ENCODE measurements around the gene C2CD4D. TPM values are rescaled to one million over a fixed set of nuclear protein-coding genes. Genes with fewer than 3 reads are reported as not detected.

Gene C2CD4D
- total RNA-seq, 1 experiment from 2014 or later = 0.23 TPM

- TF ChIP-seq CTCF (IDR thresholded peaks at IDR 0.05; ENCODE audit: insufficient read depth in 1 of 2, low read depth in 1 of 2, low read length in 1 of 2, severe bottlenecking in 1 of 2, unreplicated experiment in 1 of 2) = no peak
- POLR2A ChIA-PET = no interaction called here
- Mint-ChIP-seq H3K36me3 (ENCODE audit: insufficient read depth, unreplicated experiment) (no peaks in the 10 kb centered on the region), H3K27me3 (ENCODE audit: insufficient read depth, unreplicated experiment) (peaks cover 10% of the 10 kb centered on the region), H3K27ac (ENCODE audit: unreplicated experiment) (no peak overlapping the region), H3K4me3 (ENCODE audit: unreplicated experiment) (no peak overlapping the region), H3K4me1 (ENCODE audit: low read depth, unreplicated experiment) (peaks cover 10% of the 10 kb centered on the region), H3K9me3 (ENCODE audit: unreplicated experiment) (no peaks in the 10 kb centered on the region)
- H3K27me3 ChIP-seq (replicated peaks; ENCODE audit: control insufficient read depth, insufficient read depth, low read length) = no peaks in the 10 kb centered on the region; the same call in 1 of the 2 replicates
- intact Hi-C loops (cut with micrococcal nuclease; ENCODE audit: unreplicated experiment) = no loop called here
- CTCF ChIA-PET = interaction anchor here (0.6 to 1.0 kb wide), 3 partner anchors 25 to 116 kb away, joined by 3 read pairs; no protein-coding TSS in a partner anchor
- no peaks in the 10 kb centered on the region for H3K4me1 ChIP-seq
- DNase-seq = no peak
- no TSS peak for BruUV-seq (replicated peaks)
- no peak overlapping the region for H3K4me3 ChIP-seq (ENCODE audit: low read depth, low read length)
- no peaks in the 10 kb centered on the region for H3K36me3 ChIP-seq (ENCODE audit: control insufficient read depth, insufficient read depth, low read length)
- H3K9me3 ChIP-seq = no peaks in the 10 kb centered on the region
Measured at GRCh38 chr1:151811181-151811580, 28.4 kb downstream of the C2CD4D start.

- POLR2A ChIA-PET = no interaction called here
- CTCF ChIA-PET = no interaction called here
- intact Hi-C loops (cut with micrococcal nuclease; ENCODE audit: unreplicated experiment) = no loop called here
Measured at GRCh38 chr1:151809985-151810556, 29.5 kb downstream of the C2CD4D start.

GRCh38 chr1:151809290-151809984, 30.2 kb downstream of the C2CD4D start:
- Histone ChIP-seq H3K4me1 (no peaks in the 10 kb centered on the region), H3K9me3 (no peaks in the 10 kb centered on the region), H3K36me3 (ENCODE audit: control insufficient read depth, insufficient read depth, low read length) (no peaks in the 10 kb centered on the region), H3K4me3 (ENCODE audit: low read depth, low read length) (no peak overlapping the region), H3K27me3 (replicated peaks; ENCODE audit: control insufficient read depth, insufficient read depth, low read length) (no peaks in the 10 kb centered on the region; the same call in none of the 2 replicates)
- ChIA-PET CTCF (no interaction called here), POLR2A (no interaction called here)
- H3K4me3 Mint-ChIP-seq (ENCODE audit: unreplicated experiment) = no peak overlapping the region
- no peaks in the 10 kb centered on the region for H3K36me3 Mint-ChIP-seq (ENCODE audit: insufficient read depth, unreplicated experiment)
- no peaks in the 10 kb centered on the region for H3K9me3 Mint-ChIP-seq (ENCODE audit: unreplicated experiment)
- peaks cover 10% of the 10 kb centered on the region for H3K4me1 Mint-ChIP-seq (ENCODE audit: low read depth, unreplicated experiment)
- BruUV-seq (replicated peaks) = no TSS peak
- intact Hi-C loops (cut with micrococcal nuclease; ENCODE audit: unreplicated experiment) = no loop called here
- TF ChIP-seq CTCF (IDR thresholded peaks at IDR 0.05; ENCODE audit: insufficient read depth in 1 of 2, low read depth in 1 of 2, low read length in 1 of 2, severe bottlenecking in 1 of 2, unreplicated experiment in 1 of 2) = no peak
- H3K27ac Mint-ChIP-seq (ENCODE audit: unreplicated experiment) = peak overlapping the region; percentile 8
- no peak for DNase-seq
- H3K27me3 Mint-ChIP-seq (ENCODE audit: insufficient read depth, unreplicated experiment) = peaks cover 12% of the 10 kb centered on the region

More at GRCh38 chr1:151809985-151810556, 29.5 kb downstream of the C2CD4D start:
- Mint-ChIP-seq H3K27ac (ENCODE audit: unreplicated experiment) (peak overlapping the region; percentile 8), H3K9me3 (ENCODE audit: unreplicated experiment) (no peaks in the 10 kb centered on the region), H3K27me3 (ENCODE audit: insufficient read depth, unreplicated experiment) (peaks cover 12% of the 10 kb centered on the region), H3K36me3 (ENCODE audit: insufficient read depth, unreplicated experiment) (no peaks in the 10 kb centered on the region), H3K4me3 (ENCODE audit: unreplicated experiment) (no peak overlapping the region), H3K4me1 (ENCODE audit: low read depth, unreplicated experiment) (peaks cover 10% of the 10 kb centered on the region)
- DNase-seq = peak in 1 of 2 experiments; percentile 13
- Histone ChIP-seq H3K27me3 (replicated peaks; ENCODE audit: control insufficient read depth, insufficient read depth, low read length) (no peaks in the 10 kb centered on the region; the same call in none of the 2 replicates), H3K4me1 (no peaks in the 10 kb centered on the region), H3K4me3 (ENCODE audit: low read depth, low read length) (no peak overlapping the region), H3K9me3 (no peaks in the 10 kb centered on the region), H3K36me3 (ENCODE audit: control insufficient read depth, insufficient read depth, low read length) (no peaks in the 10 kb centered on the region)
- BruUV-seq (replicated peaks) = no TSS peak
- no peak for TF ChIP-seq CTCF (IDR thresholded peaks at IDR 0.05; ENCODE audit: insufficient read depth in 1 of 2, low read depth in 1 of 2, low read length in 1 of 2, severe bottlenecking in 1 of 2, unreplicated experiment in 1 of 2)
